Forelimb muscle (tissue), 1 donor: ENCODE measurements around the gene S100A16. TPM values are rescaled to one million over a fixed set of nuclear protein-coding genes. Genes with fewer than 3 reads are reported as not detected.
"Not testable (repeated sequence)": the region's sequence is repeated elsewhere in the genome, so short reads cannot be mapped to it uniquely, and the experiment has no call there.

Experiments
- DNase-seq: peaks from one replicate; pipeline ENCODE4 v3.0.0-alpha.2; 2013; ENCODE audit warnings: low read depth
- polyA plus RNA-seq: library from polyadenylated mRNA; unstranded; fragments of 120-200 nt; gene quantifications from one replicate; pipeline ENCODE4 v1.2.1, GENCODE V29; 2013; ENCODE audit not compliant: insufficient read length

Gene S100A16
- polyA plus RNA-seq, 1 donor: 43.0 TPM

GRCh38 chr1:153563483-153563901 lies 49.4 kb downstream of the S100A16 start:
- no peak for DNase-seq

GRCh38 chr1:153562021-153562420 lies 50.9 kb downstream of the S100A16 start:
- DNase-seq: not testable (repeated sequence)

GRCh38 chr1:153561466-153561985 lies 51.4 kb downstream of the S100A16 start:
- no peak for DNase-seq

- DNase-seq: no peak
These were observed 52.0 kb downstream of the S100A16 start for GRCh38 chr1:153560771-153561465.

GRCh38 chr1:153560241-153560640 lies 52.7 kb downstream of the S100A16 start:
- no peak for DNase-seq

- DNase-seq: no peak
These were observed 55.1 kb downstream of the S100A16 start for GRCh38 chr1:153557877-153558276.

Other genes starting within 250 kb of the S100A16 start
- 2.7 TPM for gene S100A12, start 237.5 kb downstream of the S100A16 start, polyA plus RNA-seq
- gene S100A8, start 222.1 kb downstream of the S100A16 start, polyA plus RNA-seq: 16.1 TPM
- not detected for gene S100A7A, start 196.6 kb downstream of the S100A16 start, polyA plus RNA-seq
- gene S100A7, start 152.5 kb downstream of the S100A16 start, polyA plus RNA-seq: not detected
- 191 TPM for gene S100A6, start 77.1 kb downstream of the S100A16 start, polyA plus RNA-seq
- gene S100A5, start 72.2 kb downstream of the S100A16 start, polyA plus RNA-seq: 0.27 TPM
- gene S100A4, start 67.3 kb downstream of the S100A16 start, polyA plus RNA-seq: 188 TPM
- 0.77 TPM for gene S100A3, start 63.9 kb downstream of the S100A16 start, polyA plus RNA-seq
- gene S100A2, start 47.3 kb downstream of the S100A16 start, polyA plus RNA-seq: 2.0 TPM
- 0.18 TPM for gene S100A14, start 3.2 kb upstream of the S100A16 start, polyA plus RNA-seq
- 74.0 TPM for gene S100A13, start 14.4 kb upstream of the S100A16 start, polyA plus RNA-seq
- gene S100A1, start 15.3 kb upstream of the S100A16 start, polyA plus RNA-seq: 8.1 TPM
- gene CHTOP, start 20.9 kb upstream of the S100A16 start, polyA plus RNA-seq: 98.0 TPM
- 50.7 TPM for gene SNAPIN, start 45.6 kb upstream of the S100A16 start, polyA plus RNA-seq
- gene ILF2, start 57.9 kb upstream of the S100A16 start, polyA plus RNA-seq: 159 TPM
- gene NPR1, start 65.6 kb upstream of the S100A16 start, polyA plus RNA-seq: 12.7 TPM
- gene INTS3, start 114.9 kb upstream of the S100A16 start, polyA plus RNA-seq: 39.2 TPM
- gene SLC27A3, start 162.3 kb upstream of the S100A16 start, polyA plus RNA-seq: 18.1 TPM